WTC11 (cell line): ENCODE measurements around the gene PRTN3. TPM values are rescaled to one million over a fixed set of nuclear protein-coding genes. Genes with fewer than 3 reads are reported as not detected.

ENCODE experiments used
- AR ChIP-seq: fragments of 250-450 bp; sonication (Bioruptor Pico); IDR thresholded peaks from 2 replicates; pipeline ENCODE4 v1.9.0; 2021; ENCODE audit warnings: mild to moderate bottlenecking
- ATF1 ChIP-seq: sonication (generic); formaldehyde crosslinking; IDR thresholded peaks from 2 replicates; pipeline ENCODE4 v1.8.1; 2023; ENCODE audit warnings: mild to moderate bottlenecking, moderate library complexity, missing genetic modification reagents
- ATF2 ChIP-seq: sonication (generic); formaldehyde crosslinking; IDR thresholded peaks from 2 replicates; pipeline ENCODE4 v1.8.1; 2022; ENCODE audit warnings: low read depth, missing genetic modification reagents, borderline replicate concordance
- E2F4 ChIP-seq: sonication (generic); formaldehyde crosslinking; IDR thresholded peaks from 2 replicates; pipeline ENCODE4 v1.8.1; 2022; ENCODE audit warnings: low read depth, mild to moderate bottlenecking, moderate library complexity, missing genetic modification reagents, borderline replicate concordance
- FOXJ3 ChIP-seq: sonication (generic); formaldehyde crosslinking; IDR thresholded peaks from 2 replicates; pipeline ENCODE4 v1.9.0; 2021; ENCODE audit warnings: missing genetic modification reagents, mild to moderate bottlenecking, borderline replicate concordance
- FOXK1 ChIP-seq: sonication (generic); formaldehyde crosslinking; IDR thresholded peaks from 2 replicates; pipeline ENCODE4 v1.8.0; 2022; ENCODE audit warnings: mild to moderate bottlenecking, moderate library complexity, missing genetic modification reagents
- FOXP4 ChIP-seq: sonication (generic); formaldehyde crosslinking; IDR thresholded peaks from 2 replicates; pipeline ENCODE4 v1.8.0; 2022; ENCODE audit warnings: mild to moderate bottlenecking, missing genetic modification reagents
- GABPB1 ChIP-seq: sonication (generic); formaldehyde crosslinking; IDR thresholded peaks from 2 replicates; pipeline ENCODE4 v1.8.1; 2023; ENCODE audit warnings: mild to moderate bottlenecking, missing genetic modification reagents
- HMGXB4 ChIP-seq: sonication (generic); formaldehyde crosslinking; IDR thresholded peaks from 2 replicates; pipeline ENCODE4 v1.8.1; 2023; ENCODE audit warnings: mild to moderate bottlenecking, moderate library complexity, missing genetic modification reagents
- IRF1 ChIP-seq: sonication (generic); formaldehyde crosslinking; IDR thresholded peaks from 2 replicates; pipeline ENCODE4 v1.8.0; 2023; ENCODE audit warnings: missing genetic modification reagents
- MXD4 ChIP-seq: fragments of 250-450 bp; sonication (Bioruptor Pico); IDR thresholded peaks from 2 replicates; pipeline ENCODE4 v1.8.0; 2021; ENCODE audit warnings: mild to moderate bottlenecking, moderate library complexity, borderline replicate concordance
- PRRX2 ChIP-seq: fragments of 250-450 bp; sonication (Bioruptor Pico); IDR thresholded peaks from 2 replicates; pipeline ENCODE4 v1.8.0; 2021; ENCODE audit warnings: mild to moderate bottlenecking
- TEAD4 ChIP-seq: sonication (generic); formaldehyde crosslinking; IDR thresholded peaks from 2 replicates; pipeline ENCODE4 v1.8.0; 2022; ENCODE audit warnings: mild to moderate bottlenecking, missing genetic modification reagents
- USF1 ChIP-seq: sonication (generic); formaldehyde crosslinking; IDR thresholded peaks from 2 replicates; pipeline ENCODE4 v1.8.0; 2022; ENCODE audit warnings: mild to moderate bottlenecking, missing genetic modification reagents
- USF2 ChIP-seq: sonication (generic); formaldehyde crosslinking; IDR thresholded peaks from 2 replicates; pipeline ENCODE4 v1.8.1; 2023; ENCODE audit warnings: mild to moderate bottlenecking, missing genetic modification reagents, moderate library complexity
- ZBTB43 ChIP-seq: sonication (generic); formaldehyde crosslinking; IDR thresholded peaks from 2 replicates; pipeline ENCODE4 v1.8.1; 2023; ENCODE audit warnings: mild to moderate bottlenecking, missing genetic modification reagents
- ZMAT4 ChIP-seq: fragments of 250-450 bp; sonication (Bioruptor Pico); IDR thresholded peaks from 2 replicates; pipeline ENCODE4 v1.9.0; 2021; ENCODE audit warnings: mild to moderate bottlenecking
- ZNF138 ChIP-seq: sonication (generic); formaldehyde crosslinking; conservative IDR thresholded peaks from 2 replicates; pipeline ENCODE4 v1.8.1; 2022; ENCODE audit warnings: mild to moderate bottlenecking, moderate library complexity, missing genetic modification reagents
- ZNF423 ChIP-seq: fragments of 250-450 bp; sonication (Bioruptor Pico); IDR thresholded peaks from 2 replicates; pipeline ENCODE4 v2.1.2; 2022; ENCODE audit warnings: mild to moderate bottlenecking, moderate library complexity
- ZSCAN18 ChIP-seq: fragments of 250-450 bp; sonication (Bioruptor Pico); IDR thresholded peaks from 2 replicates; pipeline ENCODE4 v2.1.2; 2022; ENCODE audit warnings: mild to moderate bottlenecking, moderate library complexity
- total RNA-seq: library from RNA; stranded (reverse); gene quantifications from 3 replicates; pipeline ENCODE4 v1.2.3, GENCODE V29; 2021

PRTN3 gene
- total RNA-seq, 1 experiment from 2014 or later = 0.61 TPM

- TF ChIP-seq E2F4 (CRISPR knock-in tag) (no peak), USF1 (CRISPR knock-in tag) (peak; percentile 82), ZNF423 (CRISPR knock-in tag) (no peak), TEAD4 (CRISPR knock-in tag) (0 out of 2 replicates have a peak, but pooled peaks have one; percentile 72), ZSCAN18 (CRISPR knock-in tag) (no peak), USF2 (CRISPR knock-in tag) (peak; percentile 62), AR (CRISPR knock-in tag) (no peak), ATF1 (peak; percentile 61; the same call in 1 of the 2 replicates), HMGXB4 (CRISPR knock-in tag) (peak; percentile 84; the same call in 1 of the 2 replicates), FOXJ3 (no peak), ZNF138 (0 out of 2 replicates have a peak, but pooled peaks have one; percentile 61), MXD4 (no peak), ATF2 (CRISPR knock-in tag) (no peak), PRRX2 (CRISPR knock-in tag) (no peak), FOXP4 (CRISPR knock-in tag) (peak; percentile 97), FOXK1 (CRISPR knock-in tag) (peak; percentile 77), IRF1 (CRISPR knock-in tag) (peak; percentile 82), GABPB1 (CRISPR knock-in tag) (no peak), ZMAT4 (CRISPR knock-in tag) (no peak), ZBTB43 (peak; percentile 62; the same call in 1 of the 2 replicates)
Measured at GRCh38 chr19:861756-862580, 21.2 kb downstream of the PRTN3 start (continued).
